HG02884 (cell line): ENCODE results near the gene UTP14A.
"Not testable (repeated sequence)": the region's sequence is repeated elsewhere in the genome, so short reads cannot be mapped to it uniquely, and the experiment has no call there.

Source experiments
- ATAC-seq: cut with Tn5 transposase; IDR thresholded peaks from one replicate; pipeline ENCODE4 v1.9.1; 2021; ENCODE audit warnings: mild to moderate bottlenecking, moderate library complexity; ENCODE audit not compliant: unreplicated experiment

UTP14A gene, protein sequence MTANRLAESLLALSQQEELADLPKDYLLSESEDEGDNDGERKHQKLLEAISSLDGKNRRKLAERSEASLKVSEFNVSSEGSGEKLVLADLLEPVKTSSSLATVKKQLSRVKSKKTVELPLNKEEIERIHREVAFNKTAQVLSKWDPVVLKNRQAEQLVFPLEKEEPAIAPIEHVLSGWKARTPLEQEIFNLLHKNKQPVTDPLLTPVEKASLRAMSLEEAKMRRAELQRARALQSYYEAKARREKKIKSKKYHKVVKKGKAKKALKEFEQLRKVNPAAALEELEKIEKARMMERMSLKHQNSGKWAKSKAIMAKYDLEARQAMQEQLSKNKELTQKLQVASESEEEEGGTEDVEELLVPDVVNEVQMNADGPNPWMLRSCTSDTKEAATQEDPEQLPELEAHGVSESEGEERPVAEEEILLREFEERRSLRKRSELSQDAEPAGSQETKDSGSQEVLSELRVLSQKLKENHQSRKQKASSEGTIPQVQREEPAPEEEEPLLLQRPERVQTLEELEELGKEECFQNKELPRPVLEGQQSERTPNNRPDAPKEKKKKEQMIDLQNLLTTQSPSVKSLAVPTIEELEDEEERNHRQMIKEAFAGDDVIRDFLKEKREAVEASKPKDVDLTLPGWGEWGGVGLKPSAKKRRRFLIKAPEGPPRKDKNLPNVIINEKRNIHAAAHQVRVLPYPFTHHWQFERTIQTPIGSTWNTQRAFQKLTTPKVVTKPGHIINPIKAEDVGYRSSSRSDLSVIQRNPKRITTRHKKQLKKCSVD

GRCh38 chrX:129905787-129906580, at the start of gene UTP14A:
UTP14A (plus strand) TSS chrX:129906164; CDS start chrX:129906211, 47 bp downstream.
- peak; percentile 95 for ATAC-seq

GRCh38 chrX:129859134-129859533, 46.8 kb upstream of the UTP14A start:
- ATAC-seq = not testable (repeated sequence)

GRCh38 chrX:129866321-129866720, 39.6 kb upstream of the UTP14A start:
- not testable (repeated sequence) for ATAC-seq

DNA sequence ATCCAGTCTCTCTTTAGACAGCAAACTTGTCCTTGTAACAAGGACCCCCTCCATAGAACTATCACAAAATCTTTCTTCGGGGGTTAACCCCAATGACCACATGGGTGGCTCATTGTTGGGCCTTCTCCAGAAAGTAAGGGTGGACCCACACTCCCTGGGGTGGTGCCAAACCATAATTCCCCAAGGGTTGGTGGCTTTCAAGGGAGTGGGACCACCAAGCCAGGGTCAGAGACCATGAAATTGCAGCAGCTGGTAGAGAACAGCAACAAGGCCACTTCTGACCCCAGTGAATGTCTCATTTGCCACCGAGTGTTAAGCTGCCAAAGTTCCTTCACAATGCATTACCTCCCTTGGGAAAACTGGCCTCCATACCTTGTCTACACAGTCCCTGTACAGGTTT, 33.4 kb upstream of the UTP14A start:
- no peak for ATAC-seq

DNA sequence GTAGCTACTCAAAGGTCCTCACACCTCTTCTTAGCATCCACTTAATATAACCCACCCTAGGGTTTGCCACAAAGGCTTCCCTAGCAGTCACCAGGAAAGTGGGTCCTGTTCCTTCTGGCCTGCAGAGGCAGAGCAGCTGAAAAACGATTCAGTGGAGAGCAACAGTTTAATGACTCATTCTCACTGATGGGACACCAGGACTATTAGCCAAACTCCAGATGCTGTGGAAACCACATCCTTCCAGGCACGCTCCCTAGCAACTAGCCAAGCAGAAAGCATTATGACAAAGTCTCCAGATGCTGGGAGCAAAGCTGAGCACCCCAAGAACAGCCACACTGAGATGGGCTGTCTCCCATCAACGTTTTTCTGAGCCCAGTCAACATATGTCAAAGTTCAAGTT, 30.3 kb upstream of the UTP14A start:
- ATAC-seq = no peak

DNA sequence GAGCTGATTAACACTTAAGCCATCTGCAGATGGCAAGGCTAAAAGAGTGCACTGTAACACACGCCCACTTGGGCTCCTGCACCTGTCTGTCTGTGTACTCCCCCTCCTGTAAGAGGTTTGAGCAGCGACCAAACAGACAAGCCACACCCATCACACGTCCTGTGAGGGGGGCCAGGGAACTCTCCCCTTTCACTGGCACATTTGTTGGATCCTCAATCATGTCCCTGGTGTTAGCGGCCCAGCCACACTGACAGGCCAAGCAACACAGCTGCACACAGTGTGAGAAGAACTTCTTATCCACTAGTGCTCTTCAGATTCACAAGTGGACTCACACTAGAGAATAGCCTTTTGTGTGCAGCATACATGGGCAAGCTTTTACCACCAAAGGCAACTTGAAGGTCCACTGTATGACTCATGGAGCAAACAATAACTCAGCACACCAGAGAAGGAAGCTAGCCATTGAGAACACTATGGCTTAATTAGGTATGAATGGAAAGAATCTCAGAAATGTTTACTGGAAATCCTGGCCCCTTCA, 29.1 kb upstream of the UTP14A start:
- no peak for ATAC-seq

GRCh38 chrX:129877401-129877800, 28.6 kb upstream of the UTP14A start:
- ATAC-seq = no peak

- ATAC-seq = no peak
Measured at GRCh38 chrX:129900054-129900453, 5.9 kb upstream of the UTP14A start.

DNA sequence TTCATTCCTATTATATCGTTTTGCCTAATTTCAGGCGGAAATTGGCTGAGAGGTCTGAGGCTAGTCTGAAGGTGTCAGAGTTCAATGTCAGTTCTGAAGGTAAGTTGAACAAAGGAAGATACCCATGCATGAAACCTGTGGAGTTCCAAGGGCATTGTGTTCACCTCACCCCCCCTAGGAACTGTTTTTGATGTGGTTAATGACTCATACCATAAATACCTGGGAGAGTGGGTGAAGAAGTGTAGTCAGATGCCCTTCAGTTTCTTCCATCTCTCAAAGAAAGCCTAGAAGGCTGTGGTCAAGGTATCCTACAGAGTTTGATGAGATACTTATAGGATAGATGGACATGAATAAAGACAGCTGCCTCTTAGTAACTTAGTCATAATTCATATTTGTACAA, 2.7 kb downstream of the UTP14A start:
- ATAC-seq = no peak

DNA sequence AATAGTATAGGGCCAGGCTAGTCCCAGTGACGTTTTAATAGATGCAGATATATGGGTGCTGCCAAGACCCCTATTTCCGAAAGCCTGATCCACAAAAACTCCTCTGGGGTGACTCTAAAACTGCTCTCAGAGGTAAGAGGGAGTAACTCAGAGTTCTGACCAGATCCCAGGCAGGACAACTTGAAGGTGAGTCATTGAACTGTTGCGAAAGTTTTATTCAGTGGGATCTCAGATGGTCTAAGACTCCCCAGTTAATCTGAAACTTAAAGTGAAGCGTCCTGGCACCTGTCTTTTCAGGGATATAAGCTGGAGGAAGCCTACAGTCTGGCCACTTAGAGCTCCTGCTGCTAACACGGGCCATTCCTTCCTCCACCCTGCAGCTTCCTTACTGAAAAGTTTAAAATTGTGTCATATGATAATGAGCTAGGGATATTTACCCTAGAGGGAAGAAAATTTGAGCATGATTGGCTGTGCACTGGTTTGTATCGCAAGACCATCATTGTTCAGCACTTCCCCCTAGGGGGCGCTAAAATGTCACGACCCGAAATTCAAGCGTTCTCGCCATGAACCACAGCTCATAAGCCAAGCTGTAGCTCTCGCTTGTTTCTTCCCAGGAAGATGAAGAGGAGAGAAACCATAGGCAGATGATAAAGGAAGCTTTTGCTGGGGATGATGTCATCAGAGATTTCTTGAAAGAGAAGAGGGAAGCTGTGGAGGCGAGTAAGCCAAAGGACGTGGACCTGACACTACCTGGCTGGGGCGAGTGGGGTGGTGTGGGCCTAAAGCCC, 19.5 kb downstream of the UTP14A start:
- no peak for ATAC-seq

DNA sequence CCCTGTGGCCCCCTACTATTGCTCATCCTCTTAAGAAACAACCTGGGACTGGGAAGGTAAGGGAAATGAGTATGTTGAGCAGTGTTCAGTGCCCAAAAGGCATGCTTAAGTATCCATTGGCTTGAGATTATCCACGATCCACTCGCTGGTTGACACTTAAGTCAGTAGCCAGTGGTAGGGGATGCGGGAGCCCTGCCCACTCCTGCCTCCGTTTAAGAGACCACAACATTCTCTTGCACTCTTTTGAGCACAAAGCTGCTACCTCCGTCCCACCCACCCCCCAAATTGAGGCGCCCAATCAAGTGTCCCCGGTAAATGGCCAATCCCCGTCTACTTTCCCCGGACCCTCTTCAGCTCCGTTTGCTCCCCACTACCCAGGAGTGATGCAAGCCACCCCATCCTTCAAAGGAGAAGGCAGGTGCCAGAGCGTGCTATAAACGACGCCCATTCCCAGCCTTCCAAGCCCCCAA, 25.0 kb downstream of the UTP14A start:
- ATAC-seq = peak; percentile 4

GRCh38 chrX:129931411-129932015, 25.5 kb downstream of the UTP14A start:
- ATAC-seq = peak; percentile 75

GRCh38 chrX:129932016-129932820, 26.3 kb downstream of the UTP14A start:
- peak; percentile 51 for ATAC-seq

DNA sequence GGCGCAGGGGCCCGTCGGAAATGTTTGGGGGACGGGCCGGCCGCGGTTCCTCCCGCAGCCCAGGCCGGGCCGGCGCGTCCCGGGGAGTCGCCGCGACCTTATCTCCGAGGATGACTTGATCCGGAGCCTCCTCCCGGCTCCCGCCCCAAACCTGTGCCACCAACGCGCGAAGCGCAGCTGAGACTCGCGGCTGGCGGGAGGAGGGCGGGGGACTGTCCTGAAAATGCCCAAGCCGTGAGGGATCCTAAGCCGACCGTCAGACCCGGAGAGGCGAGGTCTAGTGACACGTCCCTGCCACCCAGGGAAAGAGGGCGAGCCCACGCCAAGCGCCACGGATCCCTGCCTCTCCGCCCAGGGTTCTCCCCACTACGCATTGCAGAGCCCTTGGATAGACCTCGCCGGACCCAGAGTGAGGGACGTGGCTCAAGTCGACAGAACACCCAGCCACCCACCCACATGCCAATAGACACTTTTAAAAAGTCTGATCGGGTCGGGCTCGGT, 26.9 kb downstream of the UTP14A start:
- ATAC-seq = peak; percentile 14

- no peak for ATAC-seq
Measured at GRCh38 chrX:129933700-129934099, 27.7 kb downstream of the UTP14A start.

DNA sequence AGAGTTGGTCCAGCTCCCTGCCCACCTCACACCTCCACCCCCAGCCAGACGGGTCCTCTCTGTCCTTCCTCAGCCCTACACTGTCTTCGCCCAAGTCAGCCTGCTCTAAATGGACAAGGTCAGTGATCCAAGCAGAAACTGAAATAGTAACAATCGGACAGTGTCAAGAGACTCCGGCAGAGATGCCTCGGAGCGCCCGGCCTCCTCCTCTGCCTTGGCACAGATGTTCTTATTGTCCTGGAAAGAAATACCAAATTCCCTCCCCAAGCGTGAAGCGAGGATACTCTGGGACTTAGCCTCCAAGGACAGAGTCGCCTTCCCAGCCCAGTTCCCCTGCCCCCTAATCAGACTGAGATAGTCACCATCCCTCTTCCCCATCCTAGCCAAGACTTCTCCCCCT, 28.5 kb downstream of the UTP14A start:
- no peak for ATAC-seq

GRCh38 chrX:129934952-129935351, 29.0 kb downstream of the UTP14A start:
- no peak for ATAC-seq

DNA sequence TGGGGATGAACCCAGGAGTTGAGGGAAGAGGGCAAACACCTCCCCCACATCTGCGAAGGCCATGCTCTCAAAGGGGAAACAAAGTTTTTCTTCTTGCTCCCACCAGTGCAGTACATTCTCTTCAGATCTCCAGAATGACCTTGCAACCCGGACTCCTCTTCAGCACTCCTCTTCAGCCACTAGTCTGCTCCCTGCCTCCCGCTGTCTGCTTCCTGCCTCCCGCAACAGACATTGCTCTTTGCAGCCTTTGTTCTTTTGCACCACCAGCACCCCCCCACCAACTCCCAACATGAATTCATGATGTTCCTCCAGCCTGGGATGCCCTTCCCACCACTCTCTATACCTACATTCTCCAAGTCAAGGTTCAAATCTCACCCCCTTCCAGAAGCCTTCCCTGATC, 32.1 kb downstream of the UTP14A start:
- ATAC-seq = no peak

GRCh38 chrX:129939986-129940385, 34.0 kb downstream of the UTP14A start:
- ATAC-seq = no peak
